ENCODE results near the gene SELENOP. TPM values are rescaled to one million over a fixed set of nuclear protein-coding genes. Genes with fewer than 3 reads are reported as not detected.
A peak's percentile ranks its signal among the peaks of the same experiment; 100 is the strongest.
"Not testable (repeated sequence)": the region's sequence is repeated elsewhere in the genome, so short reads cannot be mapped to it uniquely, and the experiment has no call there.

Gene SELENOP
- polyA plus RNA-seq: 10 to 100 TPM; 32.2 to 63.5 TPM

- H3K36me3 ChIP-seq (ENCODE audit: control insufficient read depth in 2 of 2, insufficient read depth in 2 of 2, low read length in 1 of 2): no peaks in the 10 kb centered on the region
- H3K4me3 ChIP-seq (ENCODE audit: low read depth in 1 of 2, low read length in 2 of 2): peak within 1 kb of the TSS; percentile 59 to 66
- H3K27ac ChIP-seq (ENCODE audit: low read depth in 2 of 2, low read length in 1 of 2): peak within 1 kb of the TSS; percentile 72 to 76
- no peaks in the 10 kb centered on the region for H3K27me3 ChIP-seq (ENCODE audit: control insufficient read depth in 1 of 2, insufficient read depth in 2 of 2, low read length in 2 of 2)
- 10% methylated on average over 8 of the region's 8 CpGs for WGBS, 2 donors
- H3K4me1 ChIP-seq (ENCODE audit: control insufficient read depth in 2 of 2, insufficient read depth in 2 of 2, low read length in 1 of 2): no peaks in the 10 kb centered on the region
- no peaks in the 10 kb centered on the region for H3K9me3 ChIP-seq (ENCODE audit: control insufficient read depth in 2 of 2, insufficient read depth in 1 of 2, low read depth in 1 of 2, low read length in 1 of 2)
These were observed at the start of gene SELENOP for GRCh38 chr5:42811591-42812446. Gene SELENOP (minus strand): TSS chr5:42811892. CDS start chr5:42808353, 3,539 bp downstream.

GRCh38 chr5:42858687-42859086 is 47.0 kb upstream of the SELENOP start:
- Histone ChIP-seq H3K4me3 (ENCODE audit: low read depth in 1 of 2, low read length in 2 of 2) (no peak overlapping the region), H3K4me1 (ENCODE audit: control insufficient read depth in 2 of 2, insufficient read depth in 2 of 2, low read length in 1 of 2) (no peaks in the 10 kb centered on the region), H3K36me3 (ENCODE audit: control insufficient read depth in 2 of 2, insufficient read depth in 2 of 2, low read length in 1 of 2) (no peaks in the 10 kb centered on the region), H3K9me3 (ENCODE audit: control insufficient read depth in 2 of 2, insufficient read depth in 1 of 2, low read depth in 1 of 2, low read length in 1 of 2) (no peaks in the 10 kb centered on the region), H3K27ac (ENCODE audit: low read depth in 2 of 2, low read length in 1 of 2) (no peak overlapping the region), H3K27me3 (ENCODE audit: control insufficient read depth in 1 of 2, insufficient read depth in 2 of 2, low read length in 2 of 2) (no peaks in the 10 kb centered on the region)
- WGBS, 2 donors: 14 to 28% methylated on average over 7 of the region's 7 CpGs

- no peak overlapping the region for H3K27ac ChIP-seq (ENCODE audit: low read depth in 2 of 2, low read length in 1 of 2)
- no peaks in the 10 kb centered on the region for H3K9me3 ChIP-seq (ENCODE audit: control insufficient read depth in 2 of 2, insufficient read depth in 1 of 2, low read depth in 1 of 2, low read length in 1 of 2)
- no peaks in the 10 kb centered on the region for H3K36me3 ChIP-seq (ENCODE audit: control insufficient read depth in 2 of 2, insufficient read depth in 2 of 2, low read length in 1 of 2)
- H3K4me3 ChIP-seq (ENCODE audit: low read depth in 1 of 2, low read length in 2 of 2): no peak overlapping the region
- 5 to 6% methylated on average over 1 of the region's 1 CpG for WGBS, 2 donors
- H3K27me3 ChIP-seq (ENCODE audit: control insufficient read depth in 1 of 2, insufficient read depth in 2 of 2, low read length in 2 of 2): no peaks in the 10 kb centered on the region
- no peaks in the 10 kb centered on the region for H3K4me1 ChIP-seq (ENCODE audit: control insufficient read depth in 2 of 2, insufficient read depth in 2 of 2, low read length in 1 of 2)
These were observed 46.4 kb upstream of the SELENOP start for GRCh38 chr5:42858031-42858643.

- no peaks in the 10 kb centered on the region for H3K27me3 ChIP-seq (ENCODE audit: control insufficient read depth in 1 of 2, insufficient read depth in 2 of 2, low read length in 2 of 2)
- no peaks in the 10 kb centered on the region for H3K9me3 ChIP-seq (ENCODE audit: control insufficient read depth in 2 of 2, insufficient read depth in 1 of 2, low read depth in 1 of 2, low read length in 1 of 2)
- H3K36me3 ChIP-seq (ENCODE audit: control insufficient read depth in 2 of 2, insufficient read depth in 2 of 2, low read length in 1 of 2): no peaks in the 10 kb centered on the region
- 27 to 35% methylated on average over 2 of the region's 2 CpGs for WGBS, 2 donors
- H3K4me3 ChIP-seq (ENCODE audit: low read depth in 1 of 2, low read length in 2 of 2): no peak overlapping the region
- no peaks in the 10 kb centered on the region for H3K4me1 ChIP-seq (ENCODE audit: control insufficient read depth in 2 of 2, insufficient read depth in 2 of 2, low read length in 1 of 2)
- no peak overlapping the region for H3K27ac ChIP-seq (ENCODE audit: low read depth in 2 of 2, low read length in 1 of 2)
These were observed 44.1 kb upstream of the SELENOP start for GRCh38 chr5:42855811-42856210.

GRCh38 chr5:42855386-42855785 is 43.7 kb upstream of the SELENOP start:
- H3K27me3 ChIP-seq (ENCODE audit: control insufficient read depth in 1 of 2, insufficient read depth in 2 of 2, low read length in 2 of 2): no peaks in the 10 kb centered on the region
- H3K9me3 ChIP-seq (ENCODE audit: control insufficient read depth in 2 of 2, insufficient read depth in 1 of 2, low read depth in 1 of 2, low read length in 1 of 2): no peaks in the 10 kb centered on the region
- no peak overlapping the region for H3K4me3 ChIP-seq (ENCODE audit: low read depth in 1 of 2, low read length in 2 of 2)
- no peaks in the 10 kb centered on the region for H3K4me1 ChIP-seq (ENCODE audit: control insufficient read depth in 2 of 2, insufficient read depth in 2 of 2, low read length in 1 of 2)
- no peak overlapping the region for H3K27ac ChIP-seq (ENCODE audit: low read depth in 2 of 2, low read length in 1 of 2)
- no peaks in the 10 kb centered on the region for H3K36me3 ChIP-seq (ENCODE audit: control insufficient read depth in 2 of 2, insufficient read depth in 2 of 2, low read length in 1 of 2)

GRCh38 chr5:42854795-42855194 is 43.1 kb upstream of the SELENOP start:
- 82 to 89% methylated on average over 1 of the region's 1 CpG for WGBS, 2 donors
- H3K27ac ChIP-seq (ENCODE audit: low read depth in 2 of 2, low read length in 1 of 2): no peak overlapping the region
- H3K4me1 ChIP-seq (ENCODE audit: control insufficient read depth in 2 of 2, insufficient read depth in 2 of 2, low read length in 1 of 2): no peaks in the 10 kb centered on the region
- no peak overlapping the region for H3K4me3 ChIP-seq (ENCODE audit: low read depth in 1 of 2, low read length in 2 of 2)
- H3K27me3 ChIP-seq (ENCODE audit: control insufficient read depth in 1 of 2, insufficient read depth in 2 of 2, low read length in 2 of 2): no peaks in the 10 kb centered on the region
- no peaks in the 10 kb centered on the region for H3K36me3 ChIP-seq (ENCODE audit: control insufficient read depth in 2 of 2, insufficient read depth in 2 of 2, low read length in 1 of 2)
- no peaks in the 10 kb centered on the region for H3K9me3 ChIP-seq (ENCODE audit: control insufficient read depth in 2 of 2, insufficient read depth in 1 of 2, low read depth in 1 of 2, low read length in 1 of 2)

- no peaks in the 10 kb centered on the region for H3K27me3 ChIP-seq (ENCODE audit: control insufficient read depth in 1 of 2, insufficient read depth in 2 of 2, low read length in 2 of 2)
- no peaks in the 10 kb centered on the region for H3K9me3 ChIP-seq (ENCODE audit: control insufficient read depth in 2 of 2, insufficient read depth in 1 of 2, low read depth in 1 of 2, low read length in 1 of 2)
- WGBS, 2 donors: 95 to 96% methylated on average over 1 of the region's 1 CpG
- H3K27ac ChIP-seq (ENCODE audit: low read depth in 2 of 2, low read length in 1 of 2): no peak overlapping the region
- H3K4me1 ChIP-seq (ENCODE audit: control insufficient read depth in 2 of 2, insufficient read depth in 2 of 2, low read length in 1 of 2): no peaks in the 10 kb centered on the region
- H3K4me3 ChIP-seq (ENCODE audit: low read depth in 1 of 2, low read length in 2 of 2): no peak overlapping the region
- no peaks in the 10 kb centered on the region for H3K36me3 ChIP-seq (ENCODE audit: control insufficient read depth in 2 of 2, insufficient read depth in 2 of 2, low read length in 1 of 2)
These were observed 41.1 kb upstream of the SELENOP start for GRCh38 chr5:42852826-42853225.

GRCh38 chr5:42851481-42851880 is 39.8 kb upstream of the SELENOP start:
- Histone ChIP-seq H3K9me3 (ENCODE audit: control insufficient read depth in 2 of 2, insufficient read depth in 1 of 2, low read depth in 1 of 2, low read length in 1 of 2) (no peaks in the 10 kb centered on the region), H3K27ac (ENCODE audit: low read depth in 2 of 2, low read length in 1 of 2) (no peak overlapping the region), H3K4me3 (ENCODE audit: low read depth in 1 of 2, low read length in 2 of 2) (no peak overlapping the region), H3K4me1 (ENCODE audit: control insufficient read depth in 2 of 2, insufficient read depth in 2 of 2, low read length in 1 of 2) (no peaks in the 10 kb centered on the region), H3K36me3 (ENCODE audit: control insufficient read depth in 2 of 2, insufficient read depth in 2 of 2, low read length in 1 of 2) (no peaks in the 10 kb centered on the region), H3K27me3 (ENCODE audit: control insufficient read depth in 1 of 2, insufficient read depth in 2 of 2, low read length in 2 of 2) (no peaks in the 10 kb centered on the region)
- WGBS, 2 donors: 77 to 78% methylated on average over 6 of the region's 6 CpGs

- Histone ChIP-seq H3K36me3 (ENCODE audit: control insufficient read depth in 2 of 2, insufficient read depth in 2 of 2, low read length in 1 of 2) (no peaks in the 10 kb centered on the region), H3K4me1 (ENCODE audit: control insufficient read depth in 2 of 2, insufficient read depth in 2 of 2, low read length in 1 of 2) (no peaks in the 10 kb centered on the region), H3K9me3 (ENCODE audit: control insufficient read depth in 2 of 2, insufficient read depth in 1 of 2, low read depth in 1 of 2, low read length in 1 of 2) (no peaks in the 10 kb centered on the region), H3K27me3 (ENCODE audit: control insufficient read depth in 1 of 2, insufficient read depth in 2 of 2, low read length in 2 of 2) (no peaks in the 10 kb centered on the region), H3K4me3 (ENCODE audit: low read depth in 1 of 2, low read length in 2 of 2) (no peak overlapping the region), H3K27ac (ENCODE audit: low read depth in 2 of 2, low read length in 1 of 2) (no peak overlapping the region)
- WGBS, 2 donors: 95 to 96% methylated on average over 2 of the region's 2 CpGs
These were observed 36.9 kb upstream of the SELENOP start for GRCh38 chr5:42848545-42848944.

GRCh38 chr5:42844408-42844807 is 32.7 kb upstream of the SELENOP start:
- H3K27me3 ChIP-seq (ENCODE audit: control insufficient read depth in 1 of 2, insufficient read depth in 2 of 2, low read length in 2 of 2); H3K9me3 ChIP-seq (ENCODE audit: control insufficient read depth in 2 of 2, insufficient read depth in 1 of 2, low read depth in 1 of 2, low read length in 1 of 2); H3K4me1 ChIP-seq (ENCODE audit: control insufficient read depth in 2 of 2, insufficient read depth in 2 of 2, low read length in 1 of 2); H3K27ac ChIP-seq (ENCODE audit: low read depth in 2 of 2, low read length in 1 of 2); H3K4me3 ChIP-seq (ENCODE audit: low read depth in 1 of 2, low read length in 2 of 2); H3K36me3 ChIP-seq (ENCODE audit: control insufficient read depth in 2 of 2, insufficient read depth in 2 of 2, low read length in 1 of 2): not testable (repeated sequence)
- 94 to 97% methylated on average over 4 of the region's 4 CpGs for WGBS, 2 donors

All from esophagus (tissue), 2 donors.